H9 (cell line): ENCODE measurements around the gene MAPK11. TPM values are rescaled to one million over a fixed set of nuclear protein-coding genes. Genes with fewer than 3 reads are reported as not detected.

Experiments
- DNase-seq: peaks from one replicate; pipeline ENCODE4 v3.0.0-alpha.2; 2017
- H2AFZ ChIP-seq: one replicate; pipeline ENCODE4 v1.6.1; 2013; ENCODE audit warnings: mild to moderate bottlenecking, low read length, control low read depth, moderate library complexity
- H2AK5ac ChIP-seq: 2 replicates; pipeline ENCODE4 v1.6.1; 2013; ENCODE audit warnings: low read length, control low read depth, mixed read lengths; ENCODE audit not compliant: insufficient read length
- H2BK120ac ChIP-seq: one replicate; pipeline ENCODE4 v1.6.1; 2013; ENCODE audit warnings: low read depth, mild to moderate bottlenecking, low read length, control low read depth, inconsistent platforms; ENCODE audit not compliant: poor library complexity, severe bottlenecking
- H2BK12ac ChIP-seq: 2 replicates; pipeline ENCODE4 v1.6.1; 2013; ENCODE audit warnings: low read length, control low read depth, mixed read lengths, low read depth; ENCODE audit not compliant: insufficient read length
- H2BK15ac ChIP-seq: 2 replicates; pipeline ENCODE4 v1.6.1; 2013; ENCODE audit warnings: low read depth, low read length, control low read depth
- H2BK20ac ChIP-seq: one replicate; pipeline ENCODE4 v1.6.1; 2013; ENCODE audit warnings: low read depth, mild to moderate bottlenecking, low read length, control low read depth, inconsistent platforms; ENCODE audit not compliant: poor library complexity, severe bottlenecking
- H2BK5ac ChIP-seq: 2 replicates; pipeline ENCODE4 v1.6.1; 2013; ENCODE audit warnings: low read length, control low read depth, mixed read lengths; ENCODE audit not compliant: insufficient read length
- H3K14ac ChIP-seq: 2 replicates; pipeline ENCODE4 v1.6.1; 2013; ENCODE audit warnings: low read length, control low read depth; ENCODE audit not compliant: insufficient read depth
- H3K18ac ChIP-seq: 2 replicates; pipeline ENCODE4 v1.6.1; 2013; ENCODE audit warnings: low read depth, mild to moderate bottlenecking, mixed read lengths, low read length, control low read depth; ENCODE audit not compliant: insufficient read length
- H3K23ac ChIP-seq: 2 replicates; pipeline ENCODE4 v1.6.1; 2013; ENCODE audit warnings: low read length, control low read depth, mixed read lengths, low read depth; ENCODE audit not compliant: insufficient read length
- H3K23me2 ChIP-seq: 2 replicates; pipeline ENCODE4 v1.6.1; 2013; ENCODE audit warnings: low read depth, mild to moderate bottlenecking, mixed read lengths, low read length, control low read depth; ENCODE audit not compliant: insufficient read length, poor library complexity, severe bottlenecking
- H3K27ac ChIP-seq: 2 replicates; pipeline ENCODE4 v1.5.1; 2013; ENCODE audit warnings: low read length, control low read depth, mixed read lengths, low read depth; ENCODE audit not compliant: insufficient read length
- H3K27me3 ChIP-seq: 2 replicates; pipeline ENCODE4 v1.6.1; 2013; ENCODE audit warnings: low read length, control low read depth, inconsistent platforms; ENCODE audit not compliant: insufficient read depth
- H3K4ac ChIP-seq: 2 replicates; pipeline ENCODE4 v1.6.1; 2013; ENCODE audit warnings: low read depth, mild to moderate bottlenecking, control low read depth, inconsistent platforms, low read length, moderate library complexity
- H3K4me1 ChIP-seq: 2 replicates; pipeline ENCODE4 v1.6.1; 2013; ENCODE audit warnings: low read length, control low read depth, inconsistent platforms; ENCODE audit not compliant: insufficient read depth
- H3K4me2 ChIP-seq: 2 replicates; pipeline ENCODE4 v1.6.1; 2013; ENCODE audit warnings: low read length, control low read depth, mixed read lengths; ENCODE audit not compliant: insufficient read length, insufficient read depth
- H3K56ac ChIP-seq: 2 replicates; pipeline ENCODE4 v1.6.1; 2013; ENCODE audit warnings: low read depth, mild to moderate bottlenecking, mixed read lengths, low read length, control low read depth; ENCODE audit not compliant: insufficient read length
- H3K79me1 ChIP-seq: 2 replicates; pipeline ENCODE4 v1.6.1; 2013; ENCODE audit warnings: low read depth, mild to moderate bottlenecking, moderate library complexity, low read length, control low read depth, inconsistent platforms; ENCODE audit not compliant: insufficient read depth, poor library complexity, severe bottlenecking
- H3K79me2 ChIP-seq: 2 replicates; pipeline ENCODE4 v1.6.1; 2013; ENCODE audit warnings: low read length, control low read depth, inconsistent platforms; ENCODE audit not compliant: insufficient read depth
- H3K9ac ChIP-seq: 2 replicates; pipeline ENCODE4 v1.6.1; 2013; ENCODE audit warnings: low read length, control low read depth, mixed read lengths; ENCODE audit not compliant: insufficient read length; ENCODE audit errors: extremely low read depth
- H3K9me3 ChIP-seq: one replicate; pipeline ENCODE4 v1.6.1; 2013; ENCODE audit warnings: low read depth, low read length, inconsistent platforms; ENCODE audit not compliant: control insufficient read depth
- H3T11ph ChIP-seq: one replicate; pipeline ENCODE4 v1.6.1; 2013; ENCODE audit warnings: mild to moderate bottlenecking, low read length, control low read depth, inconsistent platforms
- H4K20me1 ChIP-seq: one replicate; pipeline ENCODE4 v1.6.1; 2013; ENCODE audit not compliant: control insufficient read depth, insufficient read length, insufficient read depth
- H4K5ac ChIP-seq: 2 replicates; pipeline ENCODE4 v1.6.1; 2013; ENCODE audit warnings: low read depth, mild to moderate bottlenecking, mixed read lengths, low read length, control low read depth; ENCODE audit not compliant: insufficient read length
- H4K8ac ChIP-seq: replicated peaks from 2 replicates; pipeline ENCODE4 v1.6.1; 2013; ENCODE audit warnings: low read length, control low read depth, mixed read lengths, low read depth; ENCODE audit not compliant: insufficient read length
- H4K91ac ChIP-seq: 2 replicates; pipeline ENCODE4 v1.6.1; 2013; ENCODE audit warnings: low read depth, mild to moderate bottlenecking, moderate library complexity, mixed read lengths, low read length, control low read depth; ENCODE audit not compliant: insufficient read length
- H3K27ac Mint-ChIP-seq, 3 experiments: 2 replicates in 2 of 3; 3 replicates in 1 of 3; pipeline ENCODE4 v1.8.0; 2020 to 2021; ENCODE audit warnings: mixed read lengths in 3 of 3, mild to moderate bottlenecking in 1 of 3, moderate library complexity in 1 of 3
- H3K27me3 Mint-ChIP-seq: 2 replicates; pipeline ENCODE4 v1.8.0; 2021; ENCODE audit warnings: low read depth, mild to moderate bottlenecking, moderate library complexity, mixed read lengths
- H3K36me3 Mint-ChIP-seq, 3 experiments: 2 replicates in 2 of 3; 3 replicates in 1 of 3; pipeline ENCODE4 v1.8.0; 2020 to 2021; ENCODE audit warnings: low read depth in 3 of 3, mixed read lengths in 3 of 3; ENCODE audit not compliant: insufficient read depth in 1 of 3
- H3K4me1 Mint-ChIP-seq, 2 experiments: 2 replicates each; pipeline ENCODE4 v1.8.0; 2020; ENCODE audit warnings: mixed read lengths in 2 of 2
- H3K4me3 Mint-ChIP-seq, 2 experiments: 2 replicates in 1 of 2; 3 replicates in 1 of 2; pipeline ENCODE4 v1.8.0; 2020 to 2021; ENCODE audit warnings: mild to moderate bottlenecking in 2 of 2, mixed read lengths in 2 of 2, moderate library complexity in 1 of 2
- H3K9me3 Mint-ChIP-seq, 2 experiments: 2 replicates in 1 of 2; 3 replicates in 1 of 2; pipeline ENCODE4 v1.8.0; 2020; ENCODE audit warnings: mild to moderate bottlenecking in 2 of 2, mixed read lengths in 2 of 2, moderate library complexity in 1 of 2
- WGBS: extraction: QIAGEN DNeasy Blood & Tissue Kit; methylation state at CpG from one replicate; pipeline ENCODE4 v1.1.7; 2013; ENCODE audit warnings: missing lambda C conversion rate, low lambda C conversion rate, mixed read lengths; ENCODE audit not compliant: insufficient read length; ENCODE audit errors: extremely low coverage; 5-methylcytosine and 5-hydroxymethylcytosine counted together
- total RNA-seq: library from RNA; stranded (reverse); gene quantifications from 2 replicates; pipeline ENCODE4 v1.2.1, GENCODE V29; 2021
- TF ChIP-seq, protein P1 (sequence below): fragments of 200-600 bp; sonication (generic); conservative IDR thresholded peaks from 3 replicates; pipeline ENCODE4 v1.8.0; 2021; ENCODE audit warnings: antibody characterized with exemption, mild to moderate bottlenecking

Gene MAPK11
- total RNA-seq, 1 experiment from 2014 or later, result 1.5 TPM

DNA sequence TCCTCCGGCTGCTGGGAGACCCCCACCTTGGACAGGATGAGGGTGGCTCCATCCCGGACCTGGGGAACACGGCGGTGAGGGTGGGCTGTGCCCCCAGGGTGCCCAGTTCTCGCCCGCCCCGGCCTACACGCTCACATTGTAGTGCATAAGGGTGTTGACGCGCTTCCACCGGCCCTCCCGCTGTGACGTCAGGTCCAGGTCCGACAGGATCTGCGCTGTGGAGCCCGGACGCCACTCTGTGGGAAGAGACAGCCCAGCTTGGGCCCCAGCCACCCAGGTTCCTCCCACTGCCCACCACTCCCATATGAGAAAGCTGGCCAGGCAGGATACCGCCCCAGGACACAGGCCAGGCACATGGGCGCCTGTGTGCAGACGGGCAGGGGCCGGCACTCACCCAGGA lies 8.3 kb upstream of the MAPK11 start:
- H3K23me2 ChIP-seq, result peaks cover 3% of the 10 kb centered on the region
- H4K8ac ChIP-seq, result no peak overlapping the region
- H3K4me1 Mint-ChIP-seq, result peaks cover 0 to 3% of the 10 kb centered on the region in 2 experiments; a peak in 1 of 4 replicates
- TF ChIP-seq, protein P1, sequence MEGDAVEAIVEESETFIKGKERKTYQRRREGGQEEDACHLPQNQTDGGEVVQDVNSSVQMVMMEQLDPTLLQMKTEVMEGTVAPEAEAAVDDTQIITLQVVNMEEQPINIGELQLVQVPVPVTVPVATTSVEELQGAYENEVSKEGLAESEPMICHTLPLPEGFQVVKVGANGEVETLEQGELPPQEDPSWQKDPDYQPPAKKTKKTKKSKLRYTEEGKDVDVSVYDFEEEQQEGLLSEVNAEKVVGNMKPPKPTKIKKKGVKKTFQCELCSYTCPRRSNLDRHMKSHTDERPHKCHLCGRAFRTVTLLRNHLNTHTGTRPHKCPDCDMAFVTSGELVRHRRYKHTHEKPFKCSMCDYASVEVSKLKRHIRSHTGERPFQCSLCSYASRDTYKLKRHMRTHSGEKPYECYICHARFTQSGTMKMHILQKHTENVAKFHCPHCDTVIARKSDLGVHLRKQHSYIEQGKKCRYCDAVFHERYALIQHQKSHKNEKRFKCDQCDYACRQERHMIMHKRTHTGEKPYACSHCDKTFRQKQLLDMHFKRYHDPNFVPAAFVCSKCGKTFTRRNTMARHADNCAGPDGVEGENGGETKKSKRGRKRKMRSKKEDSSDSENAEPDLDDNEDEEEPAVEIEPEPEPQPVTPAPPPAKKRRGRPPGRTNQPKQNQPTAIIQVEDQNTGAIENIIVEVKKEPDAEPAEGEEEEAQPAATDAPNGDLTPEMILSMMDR, result no peak
- H3K9me3 Mint-ChIP-seq, result peaks cover 8 to 13% of the 10 kb centered on the region in 2 experiments
- H3K79me2 ChIP-seq, result no peaks in the 10 kb centered on the region
- H4K91ac ChIP-seq, result no peak overlapping the region
- H3K27me3 ChIP-seq, result no peaks in the 10 kb centered on the region
- no peak overlapping the region for H2BK12ac ChIP-seq
- no peak overlapping the region for H3K23ac ChIP-seq
- H3K14ac ChIP-seq, result no peak overlapping the region
- H3K4me1 ChIP-seq, result no peaks in the 10 kb centered on the region
- no peak overlapping the region for H2AFZ ChIP-seq
- no peak overlapping the region for H2BK5ac ChIP-seq
- H3K79me1 ChIP-seq, result no peaks in the 10 kb centered on the region
- no peak overlapping the region for H3K9ac ChIP-seq
- no CpG with 5 or more reads among the region's 21 CpGs for WGBS
- H3K4me2 ChIP-seq, result no peak overlapping the region
- H3K27me3 Mint-ChIP-seq, result peaks cover 2% of the 10 kb centered on the region; the same call in 1 of the 2 replicates
- H2AK5ac ChIP-seq, result no peak overlapping the region
- H4K5ac ChIP-seq, result no peak overlapping the region
- no peak overlapping the region for H3K27ac ChIP-seq
- no peak overlapping the region for H3K18ac ChIP-seq
- no peak overlapping the region for H2BK20ac ChIP-seq
- no peak overlapping the region for H3T11ph ChIP-seq
- H3K9me3 ChIP-seq, result no peaks in the 10 kb centered on the region
- peaks cover 41 to 71% (median 67%) of the 10 kb centered on the region in 3 experiments for H3K36me3 Mint-ChIP-seq
- no peak overlapping the region for H3K27ac Mint-ChIP-seq
- no peak overlapping the region for H2BK120ac ChIP-seq
- H2BK15ac ChIP-seq, result no peak overlapping the region
- H3K56ac ChIP-seq, result no peak overlapping the region
- no peak for DNase-seq
- no peak overlapping the region for H3K4me3 Mint-ChIP-seq
- no peak overlapping the region for H3K4ac ChIP-seq
- no peaks in the 10 kb centered on the region for H4K20me1 ChIP-seq
